Activated naive CD8-positive, alpha-beta T cell treated with anti-CD3 and anti-CD28 coated beads, Interleukin-2, amount 50 U/mL, for 16 hours (primary cell): Measurements from ENCODE around the gene MFAP5.
"Not testable (repeated sequence)": the region's sequence is repeated elsewhere in the genome, so short reads cannot be mapped to it uniquely, and the experiment has no call there.

ENCODE experiments used
- DNase-seq: peaks from one replicate; pipeline ENCODE4 v3.0.0-alpha.2; 2020; ENCODE audit warnings: low read depth, low spot score

The MFAP5 gene

DNA sequence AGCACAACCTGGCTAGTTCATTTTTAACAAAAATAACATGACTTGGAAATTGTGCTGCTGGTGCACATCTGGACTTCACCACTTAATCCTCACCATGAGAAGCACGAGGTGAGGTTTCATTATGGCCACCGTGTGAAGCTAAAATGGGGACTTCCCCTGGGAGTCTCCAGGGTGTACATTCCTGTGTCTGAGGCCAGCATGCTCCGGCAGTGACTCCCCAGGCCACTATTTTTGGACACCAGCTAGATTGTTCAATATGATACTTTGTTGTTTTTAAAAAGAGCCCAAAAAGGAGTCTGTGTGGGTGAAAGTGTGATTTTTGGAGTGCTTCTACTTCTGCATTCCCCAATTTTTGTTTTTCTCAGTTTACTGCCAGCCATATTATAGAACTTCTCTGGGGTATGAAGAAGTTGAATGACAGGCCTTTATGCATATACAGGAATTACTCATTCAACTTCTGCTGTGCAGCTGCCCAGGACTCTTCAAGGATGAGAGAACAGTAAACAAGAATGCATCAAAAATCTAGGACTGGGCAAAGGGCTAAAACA lies 33.1 kb downstream of the MFAP5 start:
- DNase-seq = no peak

DNA sequence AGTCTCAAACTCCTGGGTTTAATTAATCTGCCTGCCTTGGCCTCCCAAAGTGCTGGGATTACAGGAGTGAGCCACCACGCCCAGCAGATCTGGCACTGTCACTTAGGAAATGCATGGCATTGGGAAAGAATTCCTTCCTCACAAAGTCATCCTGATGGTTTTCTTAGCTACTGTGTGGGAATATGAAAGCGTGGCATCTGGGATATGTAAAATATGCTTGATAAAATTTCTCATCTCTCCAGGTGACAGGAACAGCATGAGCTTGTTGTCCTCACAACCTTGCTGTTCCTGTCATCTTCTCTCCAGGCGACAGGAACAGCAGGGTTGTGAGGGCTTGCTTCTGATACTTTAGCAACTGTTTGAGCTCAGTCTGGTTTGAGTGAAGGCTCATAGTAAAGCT lies 33.9 kb downstream of the MFAP5 start:
- DNase-seq = no peak

DNA sequence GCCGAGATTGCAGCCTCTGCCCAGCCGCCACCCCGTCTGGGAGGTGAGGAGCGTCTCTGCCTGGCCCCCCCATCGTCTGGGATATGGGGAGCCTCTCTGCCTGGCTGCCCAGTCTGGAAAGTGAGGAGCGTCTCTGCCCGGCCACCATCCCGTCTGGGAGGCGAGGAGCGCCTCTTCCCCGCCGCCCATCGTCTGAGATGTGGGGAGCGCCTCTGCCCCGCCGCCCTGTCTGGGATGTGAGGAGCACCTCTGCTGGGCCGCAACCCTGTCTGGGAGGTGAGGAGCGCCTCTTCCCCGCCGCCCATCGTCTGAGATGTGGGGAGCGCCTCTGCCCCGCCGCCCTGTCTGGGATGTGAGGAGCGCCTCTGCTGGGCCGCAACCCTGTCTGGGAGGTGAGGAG lies 37.9 kb downstream of the MFAP5 start:
- DNase-seq = not testable (repeated sequence)

DNA sequence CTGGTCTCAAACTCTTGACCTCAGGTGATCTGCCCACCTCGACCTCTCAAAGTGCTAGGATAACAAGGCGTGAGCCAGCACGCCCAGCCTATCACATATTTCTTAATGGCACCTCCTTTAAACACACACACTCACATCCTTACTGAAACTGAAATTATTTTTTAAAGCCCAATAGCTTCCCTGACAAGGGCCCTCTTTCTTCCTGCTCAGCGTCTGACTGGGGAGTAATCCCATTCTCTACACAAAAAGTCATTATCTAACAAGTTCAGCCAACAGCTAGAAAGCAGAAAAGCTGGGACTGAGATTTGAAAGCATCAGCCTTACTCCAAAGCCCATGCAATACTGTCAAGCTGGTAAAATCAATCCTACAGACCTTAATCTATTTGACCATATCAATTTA lies 40.0 kb downstream of the MFAP5 start:
- no peak for DNase-seq

DNA sequence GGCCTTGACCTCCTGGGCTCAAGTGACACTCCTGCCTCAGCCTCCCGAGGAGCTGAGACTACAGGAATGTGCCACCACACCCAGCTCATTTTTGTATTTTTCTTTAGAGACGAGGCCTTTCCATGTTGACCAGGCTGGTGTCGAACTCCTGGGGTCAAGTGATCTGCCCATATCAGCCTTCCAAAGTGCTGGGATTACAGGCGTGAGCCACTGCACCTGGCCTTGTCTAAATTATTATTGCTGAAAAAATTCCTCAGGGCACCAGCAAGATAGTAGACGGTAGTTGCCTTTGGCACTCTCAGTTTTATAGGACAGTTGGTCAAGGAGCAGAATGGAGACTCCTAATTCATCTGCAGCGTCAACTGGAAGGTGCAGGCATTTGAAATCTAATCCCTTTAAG lies 47.4 kb downstream of the MFAP5 start:
- no peak for DNase-seq

DNA sequence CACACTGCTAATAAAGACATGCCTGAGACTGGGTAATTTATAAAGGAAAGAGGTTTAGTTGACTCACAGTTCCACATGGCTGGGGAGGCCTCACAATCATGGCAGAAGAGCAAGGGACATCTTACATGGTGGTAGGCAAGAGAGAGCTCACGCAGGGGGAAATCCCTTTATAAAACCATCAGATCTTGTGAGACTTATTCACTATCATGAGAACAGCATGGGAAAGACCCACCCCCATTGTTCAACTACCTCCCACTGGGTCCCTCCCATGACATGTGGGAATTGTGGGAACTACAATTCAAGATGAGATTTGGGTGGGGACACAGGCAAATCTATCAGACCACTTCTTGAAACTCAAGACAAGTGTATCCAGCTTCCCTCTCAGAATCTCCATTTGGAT lies 48.7 kb downstream of the MFAP5 start:
- not testable (repeated sequence) for DNase-seq

DNA sequence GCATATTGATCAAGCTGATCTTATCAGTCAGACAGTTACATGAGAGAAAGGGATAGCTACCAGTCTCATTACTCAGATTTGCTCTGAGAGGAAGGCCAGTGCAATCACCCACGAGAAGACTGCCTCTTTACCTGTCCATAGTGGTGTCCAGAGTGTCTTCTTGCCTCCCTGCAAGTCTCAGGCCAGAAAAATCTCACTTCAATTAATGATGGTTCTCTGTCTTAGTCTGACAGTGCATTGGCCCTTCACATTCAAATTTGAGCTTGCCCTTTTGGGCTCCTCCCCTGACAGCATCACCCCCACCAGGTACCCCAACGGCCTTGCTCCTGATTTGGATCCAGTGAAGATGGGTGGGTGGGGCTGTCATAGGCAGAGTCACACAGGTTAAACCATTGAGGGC lies 50.0 kb downstream of the MFAP5 start, which contains the start of gene AICDA:
AICDA (minus strand) TSS at position 231 of the 400 bp plus-strand sequence; CDS start at position 139, 92 bp downstream.
- DNase-seq = no peak

DNA sequence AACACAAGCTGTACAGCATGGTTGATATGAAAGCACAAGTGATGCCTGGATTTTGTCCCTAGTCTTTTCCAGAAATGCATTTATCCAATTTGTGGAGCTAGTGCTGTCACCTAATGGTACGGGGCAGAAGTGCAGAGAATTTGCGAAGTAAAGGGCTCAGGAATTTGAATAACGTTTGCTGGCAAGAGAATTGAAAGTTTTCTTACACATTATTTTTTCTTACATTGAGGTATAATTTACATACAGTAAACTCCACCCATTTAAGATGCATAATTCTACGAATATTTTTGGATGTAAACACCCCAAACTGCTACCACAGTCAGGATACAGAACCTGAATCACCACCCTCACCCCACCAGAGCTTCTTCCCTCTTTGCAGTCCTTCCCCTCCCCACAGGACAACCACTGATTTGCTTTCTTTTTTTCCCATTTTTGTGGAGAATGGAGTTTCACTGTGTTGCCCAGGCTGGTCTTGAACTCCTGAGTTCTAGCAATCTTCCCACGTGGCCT lies 53.5 kb downstream of the MFAP5 start:
- no peak for DNase-seq

DNA sequence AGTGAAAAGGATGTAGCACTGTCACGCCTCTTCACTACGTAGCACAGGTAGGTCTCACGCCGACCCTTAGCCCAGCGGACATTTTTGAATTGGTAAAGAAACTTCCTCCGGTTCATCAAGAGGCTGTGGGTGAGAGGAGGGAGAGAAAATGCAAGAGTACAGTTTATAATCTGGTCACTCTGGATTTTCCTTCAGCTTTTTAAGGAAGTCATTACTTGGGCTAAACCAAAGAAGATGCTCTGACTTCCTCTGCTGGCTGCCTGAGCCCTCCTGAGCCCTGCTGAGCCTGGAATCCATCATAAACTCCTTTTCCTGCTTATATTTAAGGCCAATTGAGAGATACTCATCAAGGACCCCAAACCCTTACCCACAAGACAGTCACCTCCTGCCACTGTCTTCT lies 55.7 kb downstream of the MFAP5 start:
- no peak for DNase-seq

DNA sequence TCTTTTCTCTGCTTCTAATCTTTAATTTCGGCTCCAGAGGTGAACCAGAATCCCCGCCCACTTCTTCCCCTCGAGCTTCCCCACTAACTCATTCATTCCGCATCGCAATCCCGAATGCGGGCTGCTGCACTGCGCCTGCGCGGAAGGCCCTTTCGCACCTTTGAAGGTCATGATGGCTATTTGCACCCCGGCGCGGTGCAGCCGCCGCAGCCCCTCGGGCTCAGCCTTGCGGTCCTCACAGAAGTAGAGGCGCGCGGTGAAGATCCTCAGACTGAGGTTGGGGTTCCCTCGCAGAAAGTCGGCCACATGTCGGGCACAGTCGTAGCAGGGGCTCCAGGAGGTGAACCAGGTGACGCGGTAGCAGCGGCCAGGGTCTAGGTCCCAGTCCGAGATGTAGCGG lies 57.6 kb downstream of the MFAP5 start:
- DNase-seq = no peak

DNA sequence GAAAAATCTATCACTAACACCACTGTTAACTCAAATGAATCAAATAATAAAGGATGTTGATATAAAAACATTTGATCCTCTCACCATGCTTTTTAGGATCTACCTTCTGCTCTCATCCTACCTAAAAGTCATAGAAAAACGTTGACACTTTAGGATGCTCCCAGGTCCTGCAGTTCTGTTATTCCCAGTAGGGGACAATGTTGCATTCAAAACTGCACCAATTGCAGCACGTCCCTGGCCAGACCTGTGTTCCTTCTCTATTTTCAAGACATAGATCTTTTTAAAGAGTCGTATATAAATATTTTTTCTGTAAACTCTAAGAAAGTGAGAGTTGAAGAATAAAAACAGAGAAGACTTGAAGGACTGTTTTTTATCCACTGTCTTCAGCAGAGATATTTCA lies 58.8 kb downstream of the MFAP5 start:
- no peak for DNase-seq

DNA sequence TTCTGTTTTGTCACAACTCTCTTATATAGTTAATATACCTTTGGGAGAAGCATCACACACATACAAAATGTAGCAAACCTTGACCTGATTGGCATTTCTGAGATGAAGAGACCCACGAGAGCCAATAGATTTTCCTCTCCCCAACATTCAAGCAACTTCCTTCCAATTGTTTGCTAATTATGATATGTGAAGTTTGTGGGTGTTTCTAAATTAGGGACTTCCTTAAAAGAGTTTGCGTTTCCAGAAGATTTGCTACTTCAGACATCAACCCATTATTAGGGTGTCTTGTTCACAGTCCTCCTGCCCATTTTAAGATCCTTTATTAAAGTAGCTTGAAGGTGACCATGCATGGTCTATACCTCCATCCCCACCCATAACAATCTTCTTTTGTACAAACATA lies 59.3 kb downstream of the MFAP5 start:
- DNase-seq = no peak

DNA sequence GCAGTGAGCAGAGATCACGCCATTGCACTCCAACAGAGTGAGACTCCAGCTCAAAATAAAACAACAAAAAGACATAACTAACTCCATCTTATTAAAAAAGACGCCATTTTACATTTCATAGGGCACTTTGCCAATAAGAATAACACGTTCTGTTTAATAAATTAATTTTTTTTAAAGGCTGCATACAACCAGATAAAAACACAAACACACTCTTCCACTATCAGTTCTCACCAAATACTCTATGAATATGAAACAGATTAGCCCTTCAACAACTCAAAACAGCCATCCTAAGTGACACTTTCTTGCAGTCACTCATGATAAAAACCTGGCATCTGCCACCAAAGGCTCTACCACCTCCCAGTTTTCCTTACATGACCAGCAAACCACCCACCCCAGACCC lies 66.1 kb downstream of the MFAP5 start:
- DNase-seq = no peak
